WTC11 (cell line): ENCODE measurements around the gene AK9. TPM values are rescaled to one million over a fixed set of nuclear protein-coding genes. Genes with fewer than 3 reads are reported as not detected.

Experiments used
- ATAC-seq: fragments of 200-7000 bp; cut with Tn5 transposase; 2 replicates; pipeline ENCODE4 v1.10.0; 2021; ENCODE audit warnings: mild to moderate bottlenecking, moderate library complexity
- CTCF ChIA-PET: fragments of 300-600 bp; sonication (Branson Sonifier 250); formaldehyde crosslinking; loops from one replicate; lab custom pipeline; 2021; ENCODE audit warnings: antibody characterized with exemption; lab: Charles Lee
- POLR2A ChIA-PET: fragments of 350-600 bp; sonication (Branson Sonifier 250); formaldehyde crosslinking; loops from one replicate; lab custom pipeline; 2021; ENCODE audit warnings: antibody characterized with exemption; lab: Charles Lee
- DNase-seq: peaks from one replicate; pipeline ENCODE4 v3.0.0; 2021; ENCODE audit warnings: low spot score
- H3K27ac Mint-ChIP-seq: 2 replicates; pipeline ENCODE4 v1.8.0; 2021; ENCODE audit warnings: mixed read lengths
- H3K27me3 Mint-ChIP-seq: 2 replicates; pipeline ENCODE4 v1.8.0; 2021; ENCODE audit warnings: low read depth, mild to moderate bottlenecking, moderate library complexity, mixed read lengths
- H3K36me3 Mint-ChIP-seq: 2 replicates; pipeline ENCODE4 v1.8.0; 2021; ENCODE audit warnings: mixed read lengths
- H3K4me1 Mint-ChIP-seq: 2 replicates; pipeline ENCODE4 v1.8.0; 2022; ENCODE audit warnings: mixed read lengths
- H3K4me3 Mint-ChIP-seq: 2 replicates; pipeline ENCODE4 v1.8.0; 2021; ENCODE audit warnings: mild to moderate bottlenecking, moderate library complexity, mixed read lengths
- H3K9me3 Mint-ChIP-seq: 2 replicates; pipeline ENCODE4 v1.8.0; 2021; ENCODE audit warnings: mixed read lengths
- ATF1 ChIP-seq: sonication (generic); formaldehyde crosslinking; IDR thresholded peaks from 2 replicates; pipeline ENCODE4 v1.8.1; 2023; ENCODE audit warnings: mild to moderate bottlenecking, moderate library complexity, missing genetic modification reagents
- ERG ChIP-seq: fragments of 250-450 bp; sonication (Bioruptor Pico); IDR thresholded peaks from 2 replicates; pipeline ENCODE4 v1.8.0; 2021; ENCODE audit warnings: mild to moderate bottlenecking
- FOXK1 ChIP-seq: sonication (generic); formaldehyde crosslinking; IDR thresholded peaks from 2 replicates; pipeline ENCODE4 v1.8.0; 2022; ENCODE audit warnings: mild to moderate bottlenecking, moderate library complexity, missing genetic modification reagents
- FOXP1 ChIP-seq: sonication (generic); formaldehyde crosslinking; IDR thresholded peaks from 2 replicates; pipeline ENCODE4 v1.8.0; 2022; ENCODE audit warnings: missing genetic modification reagents, mild to moderate bottlenecking, moderate library complexity, borderline replicate concordance
- GABPB1 ChIP-seq: sonication (generic); formaldehyde crosslinking; IDR thresholded peaks from 2 replicates; pipeline ENCODE4 v1.8.1; 2023; ENCODE audit warnings: mild to moderate bottlenecking, missing genetic modification reagents
- KAT7 ChIP-seq: sonication (generic); formaldehyde crosslinking; IDR thresholded peaks from 2 replicates; pipeline ENCODE4 v1.8.1; 2023; ENCODE audit warnings: missing genetic modification reagents, mild to moderate bottlenecking, borderline replicate concordance
- MXD4 ChIP-seq: fragments of 250-450 bp; sonication (Bioruptor Pico); IDR thresholded peaks from 2 replicates; pipeline ENCODE4 v1.8.0; 2021; ENCODE audit warnings: mild to moderate bottlenecking, moderate library complexity, borderline replicate concordance
- NFE2L1 ChIP-seq: sonication (generic); formaldehyde crosslinking; IDR thresholded peaks from 2 replicates; pipeline ENCODE4 v1.8.1; 2023; ENCODE audit warnings: missing genetic modification reagents
- NFYB ChIP-seq: sonication (generic); formaldehyde crosslinking; conservative IDR thresholded peaks from 2 replicates; pipeline ENCODE4 v1.8.0; 2022; ENCODE audit warnings: low read depth, missing genetic modification reagents
- NR1H2 ChIP-seq: sonication (generic); formaldehyde crosslinking; IDR thresholded peaks from 2 replicates; pipeline ENCODE4 v1.9.0; 2021; ENCODE audit warnings: mild to moderate bottlenecking, moderate library complexity, missing genetic modification reagents
- NR2C2 ChIP-seq: sonication (generic); formaldehyde crosslinking; IDR thresholded peaks from 2 replicates; pipeline ENCODE4 v1.8.0; 2022; ENCODE audit warnings: mild to moderate bottlenecking, missing genetic modification reagents
- NR3C1 ChIP-seq: sonication (generic); formaldehyde crosslinking; conservative IDR thresholded peaks from 2 replicates; pipeline ENCODE4 v1.8.1; 2023; ENCODE audit warnings: low read depth, mild to moderate bottlenecking, missing genetic modification reagents
- OVOL2 ChIP-seq: fragments of 250-450 bp; sonication (Bioruptor Pico); IDR thresholded peaks from 2 replicates; pipeline ENCODE4 v1.9.0; 2021; ENCODE audit warnings: mild to moderate bottlenecking, borderline replicate concordance
- PREB ChIP-seq: sonication (generic); formaldehyde crosslinking; IDR thresholded peaks from 2 replicates; pipeline ENCODE4 v1.8.1; 2022; ENCODE audit warnings: mild to moderate bottlenecking, missing genetic modification reagents, moderate library complexity, borderline replicate concordance
- RORB ChIP-seq: fragments of 250-450 bp; sonication (Bioruptor Pico); IDR thresholded peaks from 2 replicates; pipeline ENCODE4 v1.9.0; 2021; ENCODE audit warnings: mild to moderate bottlenecking
- SMAD4 ChIP-seq: sonication (generic); formaldehyde crosslinking; IDR thresholded peaks from 2 replicates; pipeline ENCODE4 v1.8.0; 2022; ENCODE audit warnings: mild to moderate bottlenecking, missing genetic modification reagents
- TCF7 ChIP-seq: sonication (generic); formaldehyde crosslinking; IDR thresholded peaks from 2 replicates; pipeline ENCODE4 v1.8.0; 2022; ENCODE audit warnings: mild to moderate bottlenecking, low read depth, missing genetic modification reagents, moderate library complexity
- TEAD1 ChIP-seq: sonication (generic); formaldehyde crosslinking; IDR thresholded peaks from 2 replicates; pipeline ENCODE4 v1.8.0; 2022; ENCODE audit warnings: mild to moderate bottlenecking, missing genetic modification reagents
- ZNF138 ChIP-seq: sonication (generic); formaldehyde crosslinking; conservative IDR thresholded peaks from 2 replicates; pipeline ENCODE4 v1.8.1; 2022; ENCODE audit warnings: mild to moderate bottlenecking, moderate library complexity, missing genetic modification reagents
- ZNF281 ChIP-seq: sonication (generic); formaldehyde crosslinking; IDR thresholded peaks from 2 replicates; pipeline ENCODE4 v1.8.0; 2023; ENCODE audit warnings: mild to moderate bottlenecking, missing genetic modification reagents
- ZNF396 ChIP-seq: fragments of 250-450 bp; sonication (Bioruptor Pico); IDR thresholded peaks from 2 replicates; pipeline ENCODE4 v1.8.0; 2021; ENCODE audit warnings: mild to moderate bottlenecking, moderate library complexity, borderline replicate concordance
- ZNF532 ChIP-seq: fragments of 250-450 bp; sonication (Bioruptor Pico); IDR thresholded peaks from 2 replicates; pipeline ENCODE4 v1.9.0; 2021; ENCODE audit warnings: mild to moderate bottlenecking, borderline replicate concordance
- total RNA-seq: library from RNA; stranded (reverse); gene quantifications from 3 replicates; pipeline ENCODE4 v1.2.3, GENCODE V29; 2021

Gene AK9
- total RNA-seq, 1 experiment from 2014 or later, result 3.7 TPM

- no peak for TF ChIP-seq ZNF396 (CRISPR knock-in tag)
- TF ChIP-seq NFE2L1 (CRISPR knock-in tag), result no peak
- TF ChIP-seq ZNF532 (CRISPR knock-in tag), result no peak
- TF ChIP-seq ZNF138 (CRISPR knock-in tag), result no peak
- no peak for TF ChIP-seq NR3C1 (CRISPR knock-in tag)
Observed at GRCh38 chr6:109722011-109722410, 31.0 kb upstream of the AK9 start (continued).

- Mint-ChIP-seq H3K27ac (no peak overlapping the region), H3K9me3 (peaks cover 3% of the 10 kb centered on the region), H3K4me1 (peaks cover 7% of the 10 kb centered on the region), H3K27me3 (no peaks in the 10 kb centered on the region), H3K4me3 (no peak overlapping the region), H3K36me3 (peaks cover 14% of the 10 kb centered on the region)
- TF ChIP-seq PREB (CRISPR knock-in tag) (no peak), NFYB (no peak), OVOL2 (CRISPR knock-in tag) (no peak), GABPB1 (no peak), NR1H2 (no peak), ZNF532 (CRISPR knock-in tag) (no peak), SMAD4 (CRISPR knock-in tag) (no peak), RORB (CRISPR knock-in tag) (no peak), MXD4 (no peak), ZNF281 (CRISPR knock-in tag) (no peak), KAT7 (no peak), ERG (CRISPR knock-in tag) (no peak), FOXK1 (no peak), NR2C2 (CRISPR knock-in tag) (no peak), ATF1 (CRISPR knock-in tag) (no peak), FOXP1 (CRISPR knock-in tag) (no peak), ZNF396 (CRISPR knock-in tag) (no peak), TEAD1 (CRISPR knock-in tag) (no peak), TCF7 (CRISPR knock-in tag) (no peak)
- ATAC-seq (no peak), DNase-seq (no peak)
- CTCF ChIA-PET, result interaction anchor here (1.2 to 2.0 kb wide), 4 partner anchors 15 to 320 kb away, joined by 5 to 7 read pairs (median 6); no protein-coding TSS in a partner anchor
- POLR2A ChIA-PET, result interaction anchor here (0.5 kb wide), 1 partner anchor 899 kb away, joined by 3 read pairs; no protein-coding TSS in a partner anchor
Observed at GRCh38 chr6:109720311-109720710, 29.3 kb upstream of the AK9 start.
